ENCODE data around the gene RIC8B. TPM values are rescaled to one million over a fixed set of nuclear protein-coding genes. Genes with fewer than 3 reads are reported as not detected.

RIC8B gene
- total and polyA plus RNA-seq, 2 of the 13 experiments (the other 11 are each of a cell fraction or from before 2014, with no cell fraction given), result 5.1 to 7.5 TPM

DNA sequence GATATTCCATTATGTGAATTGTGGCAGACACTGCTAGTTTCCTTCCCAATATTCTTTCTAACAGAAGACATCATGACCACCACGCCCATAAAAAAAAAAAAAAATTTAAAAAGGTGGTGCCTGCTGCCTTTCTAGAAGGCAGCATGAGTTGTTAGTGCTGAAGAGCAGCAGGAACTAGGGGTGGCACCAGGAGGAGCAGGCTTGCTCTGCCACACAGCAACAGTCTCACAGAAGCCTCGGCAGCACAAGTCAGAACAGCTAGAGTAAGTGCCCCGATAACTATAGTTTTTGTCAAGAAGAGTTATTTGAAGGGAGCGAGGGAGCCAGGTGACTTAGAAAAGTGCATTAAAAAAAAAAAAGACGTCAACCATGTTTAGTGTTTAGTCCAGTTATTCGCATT lies 114.8 kb downstream of the RIC8B start:
- Histone ChIP-seq H3K4me2 (ENCODE audit: low read depth, low read length) (no peak overlapping the region), H3K27ac (ENCODE audit: extremely low read length, insufficient read depth, low read length) (no peak overlapping the region), H3K79me2 (ENCODE audit: insufficient read depth, low read length) (no peaks in the 10 kb centered on the region), H2AFZ (ENCODE audit: low read length) (no peak overlapping the region), H3K4me3 (replicated peaks in 1 of 3; ENCODE audit: insufficient read depth in 1 of 3, low read depth in 2 of 3, low read length in 3 of 3) (no peak overlapping the region), H3K9me3 (ENCODE audit: low read length) (no peaks in the 10 kb centered on the region), H3K4me1 (ENCODE audit: insufficient read depth, low read length) (0 out of 2 replicates have a peak, but pooled peaks cover 4% of the 10 kb centered on the region), H3K27me3 (ENCODE audit: control insufficient read depth in 1 of 2, insufficient read depth in 2 of 2, low read length in 2 of 2) (no peaks in the 10 kb centered on the region; a peak in 1 of 5 replicates), H4K20me1 (ENCODE audit: insufficient read depth, low read length) (no peaks in the 10 kb centered on the region), H3K36me3 (replicated peaks in 1 of 2; ENCODE audit: control insufficient read depth in 1 of 2, insufficient read depth in 2 of 2, low read length in 2 of 2) (peaks cover 2 to 12% of the 10 kb centered on the region in 2 experiments; a peak in 3 of 5 replicates), H3K9ac (ENCODE audit: insufficient read depth, low read depth, low read length) (no peak overlapping the region)
- DNase-seq (ENCODE audit: low spot score) (no peak), ATAC-seq (no peak), FAIRE-seq (no peak)
- intact Hi-C loops (cut with micrococcal nuclease; ENCODE audit: unreplicated experiment), result no loop called here
- ChIA-PET POLR2A (no interaction called here), CTCF (ENCODE audit: low intra/inter-chr PET ratio, low total read pairs) (no interaction called here)
- in situ Hi-C loops (cut with HindIII; ENCODE audit: extremely low pct_ligation_motif_present, low pct_unique_long_range_greater_than_20kb), result no loop called here
- no peak for TF ChIP-seq GATAD1 (CRISPR knock-in tag; IDR thresholded peaks at IDR 0.05)
- no peak for TF ChIP-seq MIER2 (CRISPR knock-in tag; IDR thresholded peaks at IDR 0.05)
- TF ChIP-seq PHF20 (CRISPR knock-in tag; IDR thresholded peaks at IDR 0.05), result no peak
- TF ChIP-seq TBX2 (CRISPR knock-in tag; IDR thresholded peaks at IDR 0.05; ENCODE audit: borderline replicate concordance), result no peak
- TF ChIP-seq, protein P1, sequence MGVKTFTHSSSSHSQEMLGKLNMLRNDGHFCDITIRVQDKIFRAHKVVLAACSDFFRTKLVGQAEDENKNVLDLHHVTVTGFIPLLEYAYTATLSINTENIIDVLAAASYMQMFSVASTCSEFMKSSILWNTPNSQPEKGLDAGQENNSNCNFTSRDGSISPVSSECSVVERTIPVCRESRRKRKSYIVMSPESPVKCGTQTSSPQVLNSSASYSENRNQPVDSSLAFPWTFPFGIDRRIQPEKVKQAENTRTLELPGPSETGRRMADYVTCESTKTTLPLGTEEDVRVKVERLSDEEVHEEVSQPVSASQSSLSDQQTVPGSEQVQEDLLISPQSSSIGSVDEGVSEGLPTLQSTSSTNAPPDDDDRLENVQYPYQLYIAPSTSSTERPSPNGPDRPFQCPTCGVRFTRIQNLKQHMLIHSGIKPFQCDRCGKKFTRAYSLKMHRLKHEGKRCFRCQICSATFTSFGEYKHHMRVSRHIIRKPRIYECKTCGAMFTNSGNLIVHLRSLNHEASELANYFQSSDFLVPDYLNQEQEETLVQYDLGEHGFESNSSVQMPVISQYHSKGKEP (CRISPR knock-in tag; IDR thresholded peaks at IDR 0.05), result no peak
- no peak for TF ChIP-seq CREM (IDR thresholded peaks at IDR 0.05)
- TF ChIP-seq CREM (CRISPR knock-in tag; IDR thresholded peaks at IDR 0.05), result no peak
- no peak for TF ChIP-seq SPEN (CRISPR knock-in tag; IDR thresholded peaks at IDR 0.05; ENCODE audit: low read depth)
- TF ChIP-seq ZSCAN25 (CRISPR knock-in tag; IDR thresholded peaks at IDR 0.05), result no peak
- no peak for TF ChIP-seq ZNF768 (CRISPR knock-in tag; IDR thresholded peaks at IDR 0.05)
- TF ChIP-seq AKAP8 (CRISPR knock-in tag; IDR thresholded peaks at IDR 0.05), result no peak
- TF ChIP-seq ZNF607 (CRISPR knock-in tag; IDR thresholded peaks at IDR 0.05; ENCODE audit: borderline replicate concordance), result no peak
- TF ChIP-seq PHB2 (IDR thresholded peaks at IDR 0.05; ENCODE audit: partially characterized antibody), result no peak
- TF ChIP-seq AHR (CRISPR knock-in tag; IDR thresholded peaks at IDR 0.05), result no peak
- TF ChIP-seq RBFOX2 (IDR thresholded peaks at IDR 0.05; ENCODE audit: low read depth, low read length), result no peak
- no peak for TF ChIP-seq TGIF2 (CRISPR knock-in tag; IDR thresholded peaks at IDR 0.05)
- BruUV-seq (replicated peaks), result no TSS peak
- 95% methylated on average over 6 of the region's 6 CpGs for WGBS (ENCODE audit: low lambda C conversion rate)

Data from HepG2 (cell line).